Measurements from ENCODE around the gene SCAF11.

Gene SCAF11

DNA sequence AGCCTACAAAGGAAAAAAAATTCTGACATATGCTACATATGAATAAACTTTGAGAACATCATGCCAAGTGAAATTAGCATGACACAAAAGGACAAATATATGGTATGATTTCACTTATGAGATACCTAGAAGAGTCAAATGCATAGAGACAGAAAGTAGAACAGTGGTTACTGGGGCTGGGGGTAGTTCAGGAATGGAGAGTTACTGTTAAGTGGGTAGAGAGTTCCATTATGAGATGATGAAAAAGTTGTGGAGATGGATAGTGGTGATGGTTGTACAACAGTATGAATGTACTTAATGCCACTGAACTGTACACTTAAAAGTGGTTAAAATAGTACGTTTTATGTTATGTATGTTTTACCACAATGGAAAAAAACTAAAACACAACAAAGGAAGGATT lies 92.3 kb downstream of the SCAF11 start:
- TF ChIP-seq, protein P1, sequence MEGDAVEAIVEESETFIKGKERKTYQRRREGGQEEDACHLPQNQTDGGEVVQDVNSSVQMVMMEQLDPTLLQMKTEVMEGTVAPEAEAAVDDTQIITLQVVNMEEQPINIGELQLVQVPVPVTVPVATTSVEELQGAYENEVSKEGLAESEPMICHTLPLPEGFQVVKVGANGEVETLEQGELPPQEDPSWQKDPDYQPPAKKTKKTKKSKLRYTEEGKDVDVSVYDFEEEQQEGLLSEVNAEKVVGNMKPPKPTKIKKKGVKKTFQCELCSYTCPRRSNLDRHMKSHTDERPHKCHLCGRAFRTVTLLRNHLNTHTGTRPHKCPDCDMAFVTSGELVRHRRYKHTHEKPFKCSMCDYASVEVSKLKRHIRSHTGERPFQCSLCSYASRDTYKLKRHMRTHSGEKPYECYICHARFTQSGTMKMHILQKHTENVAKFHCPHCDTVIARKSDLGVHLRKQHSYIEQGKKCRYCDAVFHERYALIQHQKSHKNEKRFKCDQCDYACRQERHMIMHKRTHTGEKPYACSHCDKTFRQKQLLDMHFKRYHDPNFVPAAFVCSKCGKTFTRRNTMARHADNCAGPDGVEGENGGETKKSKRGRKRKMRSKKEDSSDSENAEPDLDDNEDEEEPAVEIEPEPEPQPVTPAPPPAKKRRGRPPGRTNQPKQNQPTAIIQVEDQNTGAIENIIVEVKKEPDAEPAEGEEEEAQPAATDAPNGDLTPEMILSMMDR (conservative IDR thresholded peaks at IDR 0.05; ENCODE audit: low read depth, low read length), result no peak

DNA sequence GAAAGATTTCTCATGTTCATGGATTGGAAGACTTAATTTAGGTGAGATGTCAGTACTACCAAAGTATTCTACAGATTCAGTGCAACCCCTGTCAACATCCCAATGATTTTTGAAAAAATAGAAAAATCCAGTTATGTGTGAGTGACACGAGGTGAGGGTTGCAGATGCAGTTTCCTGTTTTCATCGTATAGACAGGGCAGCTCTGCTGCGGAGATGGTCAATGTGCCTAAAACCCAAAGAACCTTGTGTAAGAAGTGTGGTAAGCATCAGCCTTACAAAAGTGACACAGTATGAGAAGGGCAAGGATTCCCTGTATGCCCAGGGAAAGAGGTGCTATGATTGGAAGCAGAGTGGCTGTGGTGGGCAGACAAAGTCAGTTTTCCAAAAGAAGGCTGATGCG lies 94.4 kb downstream of the SCAF11 start:
- TF ChIP-seq, protein P1 (conservative IDR thresholded peaks at IDR 0.05; ENCODE audit: low read depth, low read length), result no peak
- DNase-seq (ENCODE audit: low read depth), result no peak

More for the DNA sequence above, 92.3 kb downstream of the SCAF11 start:
- no peak for DNase-seq (ENCODE audit: low read depth)
- H3K4me3 ChIP-seq (ENCODE audit: low read depth, low read length), result no peak overlapping the region

DNA sequence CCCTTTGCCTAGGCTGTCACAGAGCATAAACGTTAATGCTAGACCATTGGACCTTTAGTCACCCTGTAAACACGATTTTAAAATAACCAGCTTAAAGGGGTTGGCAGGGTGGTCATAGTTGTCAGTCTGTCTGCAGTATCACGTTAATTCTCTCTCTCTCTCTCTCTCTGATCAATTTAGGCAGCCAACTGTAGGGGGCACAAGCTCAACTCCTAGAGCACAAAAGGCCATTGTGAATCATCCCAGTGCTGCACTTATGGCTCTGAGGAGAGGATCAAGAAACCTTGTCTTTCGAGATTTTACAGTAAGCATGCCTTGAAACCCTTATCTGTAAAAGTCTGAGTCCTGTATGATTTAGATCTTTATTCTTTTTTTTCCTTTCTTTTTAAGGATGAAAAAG lies 97.1 kb downstream of the SCAF11 start:
- peak; percentile 31 for DNase-seq (ENCODE audit: low read depth)
- TF ChIP-seq, protein P1 (conservative IDR thresholded peaks at IDR 0.05; ENCODE audit: low read depth, low read length), result peak; percentile 51
- H3K4me3 ChIP-seq (ENCODE audit: low read depth, low read length), result no peak overlapping the region

More for the DNA sequence above, 94.4 kb downstream of the SCAF11 start:
- no peak overlapping the region for H3K4me3 ChIP-seq (ENCODE audit: low read depth, low read length)

DNA sequence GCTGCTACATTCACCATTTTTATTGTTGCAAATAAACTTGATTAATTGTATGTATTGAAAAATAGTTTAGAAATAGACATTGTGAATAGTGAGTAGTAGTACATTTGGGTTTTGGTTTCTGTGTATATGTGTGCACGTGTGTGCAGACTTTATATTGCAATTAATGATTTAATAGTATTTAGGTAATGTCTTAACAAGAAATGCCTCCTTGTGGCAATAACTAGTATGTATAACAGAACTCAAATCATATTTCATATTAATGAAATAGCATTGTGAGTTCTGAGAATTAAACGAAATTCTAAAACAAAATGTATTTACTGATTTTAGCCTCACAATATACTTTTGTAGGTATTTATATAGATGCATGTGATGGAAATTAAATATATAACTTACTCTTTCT lies 100.1 kb downstream of the SCAF11 start:
- TF ChIP-seq, protein P1 (conservative IDR thresholded peaks at IDR 0.05; ENCODE audit: low read depth, low read length), result no peak

DNA sequence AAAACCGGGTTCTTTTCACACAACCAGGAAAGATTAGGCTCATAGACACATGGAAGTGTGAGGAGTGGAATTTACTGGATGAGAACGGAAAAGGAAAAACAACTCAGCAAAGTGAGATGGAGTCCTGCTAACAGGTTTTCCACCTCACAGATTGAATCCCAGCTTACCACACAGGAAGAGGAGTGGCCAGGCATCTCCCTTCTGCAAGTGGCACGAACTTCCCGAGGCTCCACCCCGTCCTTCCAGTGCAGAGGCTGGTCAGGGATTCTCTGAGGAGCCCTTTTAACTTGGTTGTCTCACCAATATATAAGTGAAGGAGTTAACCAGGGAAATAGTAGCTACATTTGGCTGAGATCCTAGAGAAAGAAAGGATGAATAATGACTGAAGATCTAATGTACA lies 102.8 kb downstream of the SCAF11 start:
- TF ChIP-seq, protein P1 (conservative IDR thresholded peaks at IDR 0.05; ENCODE audit: low read depth, low read length), result no peak
- DNase-seq (ENCODE audit: low read depth), result no peak
- no peak overlapping the region for H3K4me3 ChIP-seq (ENCODE audit: low read depth, low read length)

More for the DNA sequence above, 100.1 kb downstream of the SCAF11 start:
- no peak for DNase-seq (ENCODE audit: low read depth)
- H3K4me3 ChIP-seq (ENCODE audit: low read depth, low read length), result no peak overlapping the region

DNA sequence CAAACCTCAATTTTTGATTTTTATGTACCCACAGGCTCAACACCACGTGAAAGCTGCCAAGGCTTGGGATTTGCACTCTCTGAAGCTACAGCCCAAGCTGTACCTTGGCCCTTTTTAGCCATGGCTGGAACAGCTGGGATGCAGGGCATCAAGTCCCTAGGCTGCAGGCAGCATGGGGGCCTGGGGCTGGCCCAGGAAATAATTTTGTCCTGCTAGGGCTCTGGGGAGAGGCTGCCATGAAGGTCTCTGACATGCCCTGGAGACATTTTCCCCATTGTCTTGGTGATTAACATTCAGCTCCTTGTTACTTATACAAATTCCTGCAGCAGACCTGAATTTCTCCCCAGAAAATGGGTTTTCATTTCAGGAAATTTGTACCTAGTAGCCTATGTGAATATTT lies 103.7 kb downstream of the SCAF11 start:
- H3K4me3 ChIP-seq (ENCODE audit: low read depth, low read length), result no peak overlapping the region
- no peak for DNase-seq (ENCODE audit: low read depth)
- TF ChIP-seq, protein P1 (conservative IDR thresholded peaks at IDR 0.05; ENCODE audit: low read depth, low read length), result no peak

DNA sequence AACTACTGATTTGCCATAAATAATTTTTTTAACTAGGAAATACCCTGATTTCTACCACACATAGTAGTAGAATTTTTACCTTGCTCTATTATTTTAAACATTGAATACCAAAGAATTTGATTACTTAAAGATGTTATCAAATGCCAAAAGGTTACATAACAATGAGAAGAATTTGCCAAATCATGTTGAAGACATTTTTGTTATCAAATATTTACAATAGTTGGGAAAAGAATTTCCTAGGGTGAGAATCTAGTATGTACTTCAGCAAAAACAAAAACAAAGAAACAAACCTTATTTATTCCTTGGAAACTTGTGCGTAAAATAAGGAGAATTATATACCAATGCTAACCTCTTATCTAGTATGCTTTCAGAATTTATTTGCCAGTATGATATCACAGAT lies 107.2 kb downstream of the SCAF11 start:
- no peak overlapping the region for H3K4me3 ChIP-seq (ENCODE audit: low read depth, low read length)
- no peak for DNase-seq (ENCODE audit: low read depth)
- TF ChIP-seq, protein P1 (conservative IDR thresholded peaks at IDR 0.05; ENCODE audit: low read depth, low read length), result no peak

Measured in choroid plexus epithelial cell (primary cell).